ENCODE results near the gene TCF20. TPM values are rescaled to one million over a fixed set of nuclear protein-coding genes. Genes with fewer than 3 reads are reported as not detected.

Gene TCF20
- total and polyA plus RNA-seq, 2 donors (not counting 1 experiment from before 2014, with no cell fraction given), result 16.4 to 81.3 TPM

DNA sequence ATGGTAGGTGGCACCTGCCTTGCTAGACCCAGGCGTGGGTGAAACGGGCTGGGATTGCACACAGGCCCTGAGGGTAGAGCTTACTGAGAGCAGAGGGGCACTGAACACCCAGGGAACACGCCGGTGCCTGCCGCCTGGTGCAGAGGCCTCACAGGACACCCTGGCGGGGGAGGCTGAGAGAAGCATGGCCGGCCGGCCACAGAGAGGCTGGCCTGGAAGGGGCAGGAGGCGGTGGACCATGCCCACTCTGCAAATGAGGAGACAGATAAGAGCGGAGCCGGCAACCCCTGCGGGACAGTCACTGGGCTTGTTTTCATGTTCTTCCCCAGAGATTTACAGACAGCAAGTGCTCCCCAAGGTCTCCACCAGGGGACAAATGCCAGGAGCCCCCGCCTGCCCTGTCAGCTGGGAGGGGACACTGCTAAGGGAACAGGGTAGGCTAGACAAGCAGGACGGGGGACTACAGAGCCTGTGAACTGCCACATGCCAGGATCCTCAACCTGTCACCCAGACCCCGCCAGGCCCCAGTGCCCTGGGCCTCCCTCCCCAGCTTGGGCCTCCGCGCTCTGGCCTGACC, 38.5 kb upstream of the TCF20 start:
- H3K9me3 ChIP-seq (ENCODE audit: control extremely low read depth in 1 of 3, control insufficient read depth in 2 of 3, insufficient read depth in 1 of 3, low read length in 2 of 3), result peaks cover 0 to 2% (median 0%) of the 10 kb centered on the region in 3 donors
- no peak for TF ChIP-seq EZH2 (IDR thresholded peaks at IDR 0.05; ENCODE audit: borderline replicate concordance, insufficient read depth, low read depth, low read length, poor library complexity, severe bottlenecking)
- TF ChIP-seq, protein P1, sequence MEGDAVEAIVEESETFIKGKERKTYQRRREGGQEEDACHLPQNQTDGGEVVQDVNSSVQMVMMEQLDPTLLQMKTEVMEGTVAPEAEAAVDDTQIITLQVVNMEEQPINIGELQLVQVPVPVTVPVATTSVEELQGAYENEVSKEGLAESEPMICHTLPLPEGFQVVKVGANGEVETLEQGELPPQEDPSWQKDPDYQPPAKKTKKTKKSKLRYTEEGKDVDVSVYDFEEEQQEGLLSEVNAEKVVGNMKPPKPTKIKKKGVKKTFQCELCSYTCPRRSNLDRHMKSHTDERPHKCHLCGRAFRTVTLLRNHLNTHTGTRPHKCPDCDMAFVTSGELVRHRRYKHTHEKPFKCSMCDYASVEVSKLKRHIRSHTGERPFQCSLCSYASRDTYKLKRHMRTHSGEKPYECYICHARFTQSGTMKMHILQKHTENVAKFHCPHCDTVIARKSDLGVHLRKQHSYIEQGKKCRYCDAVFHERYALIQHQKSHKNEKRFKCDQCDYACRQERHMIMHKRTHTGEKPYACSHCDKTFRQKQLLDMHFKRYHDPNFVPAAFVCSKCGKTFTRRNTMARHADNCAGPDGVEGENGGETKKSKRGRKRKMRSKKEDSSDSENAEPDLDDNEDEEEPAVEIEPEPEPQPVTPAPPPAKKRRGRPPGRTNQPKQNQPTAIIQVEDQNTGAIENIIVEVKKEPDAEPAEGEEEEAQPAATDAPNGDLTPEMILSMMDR (IDR thresholded peaks at IDR 0.05), result no peak
- no peaks in the 10 kb centered on the region for H3K79me2 ChIP-seq (ENCODE audit: control insufficient read depth, insufficient read depth, low read length)
- H3K4me1 ChIP-seq (ENCODE audit: control insufficient read depth in 2 of 2, insufficient read depth in 2 of 2, low read length in 2 of 2), result peaks cover 0 to 4% of the 10 kb centered on the region in 2 donors
- no peak overlapping the region for H3K4me3 Mint-ChIP-seq
- no peak overlapping the region for H3K27ac Mint-ChIP-seq
- DNase-seq (no peak), ATAC-seq (ENCODE audit: low read depth) (no peak)
- ChIA-PET POLR2A (no interaction called here), CTCF (no interaction called here)
- intact Hi-C loops (cut with micrococcal nuclease), result no loop called here
- H3K27ac ChIP-seq (ENCODE audit: low read length in 2 of 2), result no peak overlapping the region
- H3K4me3 ChIP-seq (ENCODE audit: control extremely low read depth in 1 of 5, extremely low read depth in 1 of 5, insufficient read depth in 1 of 5, low read depth in 2 of 5, low read length in 4 of 5), result no peak overlapping the region
- no peak overlapping the region for H3K9ac ChIP-seq (ENCODE audit: low read length)
- H3K4me1 Mint-ChIP-seq, result peaks cover 4% of the 10 kb centered on the region
- H3K9me3 Mint-ChIP-seq (ENCODE audit: insufficient read depth), result no peaks in the 10 kb centered on the region
- H3K27me3 ChIP-seq (replicated peaks in 1 of 4; ENCODE audit: control extremely low read depth in 1 of 4, control insufficient read depth in 3 of 4, insufficient read depth in 4 of 4, low read length in 3 of 4), result peaks cover 0 to 17% (median 2%) of the 10 kb centered on the region in 4 experiments
- H3K4me2 ChIP-seq (replicated peaks; ENCODE audit: low read depth, low read length, poor library complexity, severe bottlenecking), result no peak overlapping the region
- H3K27me3 Mint-ChIP-seq, result peaks cover 29% of the 10 kb centered on the region
- WGBS (ENCODE audit: insufficient coverage), result 88% methylated on average over 17 of the region's 17 CpGs
- H3K36me3 ChIP-seq (replicated peaks in 1 of 2; ENCODE audit: control extremely low read depth in 1 of 2, control insufficient read depth in 1 of 2, extremely low read depth in 1 of 2, insufficient read depth in 2 of 2, low read length in 1 of 2), result no peaks in the 10 kb centered on the region
- no peaks in the 10 kb centered on the region for H4K20me1 ChIP-seq (ENCODE audit: control insufficient read depth, insufficient read depth, low read length, poor library complexity, severe bottlenecking)
- no peak overlapping the region for H2AFZ ChIP-seq (ENCODE audit: insufficient read depth, low read depth, low read length, poor library complexity, severe bottlenecking)

DNA sequence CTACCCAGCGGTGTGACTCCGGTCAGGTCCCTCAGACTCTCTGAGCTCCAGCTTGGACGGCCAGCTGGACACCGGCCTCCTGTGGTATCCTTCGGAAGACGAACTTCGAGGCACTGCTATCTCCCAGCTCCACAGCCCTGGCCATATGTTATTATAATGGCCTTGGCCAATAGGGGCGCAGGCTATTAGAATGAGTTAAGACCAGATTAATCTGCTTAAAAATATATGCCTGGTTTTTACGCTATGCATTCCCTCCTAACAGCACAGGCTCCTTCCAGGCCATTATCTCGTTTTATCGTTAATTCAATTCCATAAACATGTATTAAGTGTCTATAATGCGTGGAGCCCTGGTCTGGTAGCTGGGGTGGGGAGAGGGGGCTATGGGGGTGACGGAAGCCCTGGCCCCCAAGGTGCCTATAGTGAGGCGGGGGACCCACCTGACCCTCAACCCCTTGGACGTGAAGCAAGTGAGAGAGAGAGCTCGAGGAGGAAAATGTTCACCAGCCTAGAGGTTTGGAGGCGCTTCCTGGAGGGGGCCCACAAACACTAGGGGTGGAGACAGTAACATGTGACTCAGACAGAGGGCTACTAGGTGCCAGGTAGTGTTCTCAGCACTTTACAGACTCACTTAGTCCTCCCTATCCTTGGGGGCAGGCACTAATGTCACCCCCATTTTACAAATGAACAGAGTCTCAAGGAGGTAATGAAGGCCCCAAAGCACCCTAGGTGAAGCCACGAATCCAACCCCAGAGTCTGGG, 37.5 kb upstream of the TCF20 start:
- H3K4me1 Mint-ChIP-seq, result peaks cover 2% of the 10 kb centered on the region
- Histone ChIP-seq H3K4me1 (ENCODE audit: control insufficient read depth in 2 of 2, insufficient read depth in 2 of 2, low read length in 2 of 2) (no peaks in the 10 kb centered on the region), H3K4me2 (replicated peaks; ENCODE audit: low read depth, low read length, poor library complexity, severe bottlenecking) (no peak overlapping the region), H3K27ac (ENCODE audit: low read length in 2 of 2) (no peak overlapping the region), H3K27me3 (replicated peaks in 1 of 4; ENCODE audit: control extremely low read depth in 1 of 4, control insufficient read depth in 3 of 4, insufficient read depth in 4 of 4, low read length in 3 of 4) (peaks cover 0 to 14% (median 2%) of the 10 kb centered on the region in 4 experiments), H3K4me3 (ENCODE audit: control extremely low read depth in 1 of 5, extremely low read depth in 1 of 5, insufficient read depth in 1 of 5, low read depth in 2 of 5, low read length in 4 of 5) (no peak overlapping the region), H3K36me3 (replicated peaks in 1 of 2; ENCODE audit: control extremely low read depth in 1 of 2, control insufficient read depth in 1 of 2, extremely low read depth in 1 of 2, insufficient read depth in 2 of 2, low read length in 1 of 2) (no peaks in the 10 kb centered on the region), H4K20me1 (ENCODE audit: control insufficient read depth, insufficient read depth, low read length, poor library complexity, severe bottlenecking) (no peaks in the 10 kb centered on the region), H3K9me3 (ENCODE audit: control extremely low read depth in 1 of 3, control insufficient read depth in 2 of 3, insufficient read depth in 1 of 3, low read length in 2 of 3) (peaks cover 0 to 2% (median 0%) of the 10 kb centered on the region in 3 donors), H3K9ac (ENCODE audit: low read length) (no peak overlapping the region), H2AFZ (ENCODE audit: insufficient read depth, low read depth, low read length, poor library complexity, severe bottlenecking) (no peak overlapping the region), H3K79me2 (ENCODE audit: control insufficient read depth, insufficient read depth, low read length) (no peaks in the 10 kb centered on the region)
- ChIA-PET CTCF (no interaction called here), POLR2A (no interaction called here)
- H3K27me3 Mint-ChIP-seq, result peaks cover 21% of the 10 kb centered on the region
- TF ChIP-seq, protein P1 (IDR thresholded peaks at IDR 0.05), result no peak
- TF ChIP-seq EZH2 (IDR thresholded peaks at IDR 0.05; ENCODE audit: borderline replicate concordance, insufficient read depth, low read depth, low read length, poor library complexity, severe bottlenecking), result no peak
- DNase-seq (no peak), ATAC-seq (ENCODE audit: low read depth) (no peak)
- intact Hi-C loops (cut with micrococcal nuclease), result no loop called here
- 87% methylated on average over 10 of the region's 18 CpGs for WGBS (ENCODE audit: insufficient coverage)
- H3K27ac Mint-ChIP-seq, result no peak overlapping the region
- H3K4me3 Mint-ChIP-seq, result no peak overlapping the region
- no peaks in the 10 kb centered on the region for H3K9me3 Mint-ChIP-seq (ENCODE audit: insufficient read depth)

Measured in B cell (primary cell).